ENCODE measurements around the gene CNOT1. TPM values are rescaled to one million over a fixed set of nuclear protein-coding genes. Genes with fewer than 3 reads are reported as not detected.
A peak's percentile ranks its signal among the peaks of the same experiment; 100 is the strongest.
"Not testable (repeated sequence)": the region's sequence is repeated elsewhere in the genome, so short reads cannot be mapped to it uniquely, and the experiment has no call there.

CNOT1 gene
- total RNA-seq, 1 experiment from 2014 or later, result 299 TPM

DNA sequence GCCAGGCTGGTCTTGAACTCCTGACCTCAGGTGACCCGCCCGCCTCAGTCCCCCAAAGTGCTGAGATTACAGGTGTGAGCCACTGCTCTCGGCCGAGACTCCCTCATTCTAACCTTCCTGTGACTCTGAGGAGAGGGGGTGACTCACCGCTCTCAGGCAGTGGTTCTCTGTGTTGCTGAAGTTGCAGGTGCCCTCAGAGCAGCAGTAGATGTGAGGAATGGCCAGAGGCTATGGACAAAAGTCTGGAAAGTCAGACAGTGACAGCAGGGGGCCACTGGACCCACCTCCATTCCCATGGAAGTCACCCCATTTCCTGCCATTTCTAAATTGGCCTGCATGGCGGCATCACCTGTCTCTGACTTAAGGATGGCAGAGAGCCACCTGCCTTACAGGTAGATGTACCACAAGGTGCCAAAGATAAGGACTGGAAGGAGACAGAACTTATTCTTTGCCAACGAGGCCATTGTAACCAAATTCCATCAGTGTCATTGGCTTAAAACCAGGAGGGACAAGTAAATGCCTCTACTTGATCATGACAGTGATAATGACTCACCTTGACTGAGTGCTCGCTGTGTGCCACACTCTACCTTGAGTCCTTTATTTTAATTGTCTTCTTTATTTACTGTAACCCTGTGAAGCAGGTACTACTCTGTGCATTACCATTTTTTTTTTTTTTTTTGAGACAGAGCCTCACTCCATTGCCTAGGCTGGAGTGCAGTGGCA, 15.3 kb upstream of the CNOT1 start:
- Histone ChIP-seq H3K9me3 (ENCODE audit: low read length) (no peaks in the 10 kb centered on the region), H3K4me2 (ENCODE audit: low read depth, low read length, poor library complexity, severe bottlenecking) (no peak overlapping the region), H4K20me1 (ENCODE audit: insufficient read depth, low read depth, low read length) (no peaks in the 10 kb centered on the region), H3K4me3 (ENCODE audit: low read length) (no peak overlapping the region), H2AFZ (ENCODE audit: low read length) (no peak overlapping the region), H3K36me3 (ENCODE audit: insufficient read depth, low read length) (no peaks in the 10 kb centered on the region), H3K9ac (ENCODE audit: low read length) (no peak overlapping the region), H3K79me2 (ENCODE audit: low read length) (no peaks in the 10 kb centered on the region), H3K27me3 (ENCODE audit: low read length) (no peaks in the 10 kb centered on the region), H3K27ac (ENCODE audit: low read length) (no peak overlapping the region), H3K4me1 (ENCODE audit: low read length) (no peaks in the 10 kb centered on the region), H3K9me2 (replicated peaks; ENCODE audit: insufficient read depth, low read length) (no peaks in the 10 kb centered on the region)
- DNase-seq, result no peak

DNA sequence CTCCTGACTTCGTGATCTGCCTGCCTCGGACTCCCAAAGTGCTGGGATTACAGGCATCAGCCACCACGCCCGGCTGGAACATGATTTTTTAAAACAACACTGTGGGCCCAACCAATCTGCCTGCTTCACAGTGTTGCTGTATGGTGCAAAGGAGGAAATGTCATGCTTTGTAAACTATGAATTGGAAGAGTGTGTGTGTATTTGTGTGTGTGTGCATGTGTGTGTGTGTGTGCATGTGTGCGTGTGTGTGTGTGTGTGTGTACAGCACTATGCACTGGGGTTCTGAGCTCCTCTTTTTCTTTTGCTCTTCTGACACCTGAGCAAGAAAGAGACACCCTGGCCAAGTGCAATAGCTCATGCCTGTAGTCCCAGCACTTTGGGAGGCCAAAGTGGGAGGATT, 14.5 kb upstream of the CNOT1 start:
- Histone ChIP-seq H3K9me3 (ENCODE audit: low read length) (no peaks in the 10 kb centered on the region), H3K4me1 (ENCODE audit: low read length) (no peaks in the 10 kb centered on the region), H2AFZ (ENCODE audit: low read length) (no peak overlapping the region), H3K4me3 (ENCODE audit: low read length) (no peak overlapping the region), H3K9me2 (replicated peaks; ENCODE audit: insufficient read depth, low read length) (no peaks in the 10 kb centered on the region), H3K36me3 (ENCODE audit: insufficient read depth, low read length) (no peaks in the 10 kb centered on the region), H3K27ac (ENCODE audit: low read length) (no peak overlapping the region), H4K20me1 (ENCODE audit: insufficient read depth, low read depth, low read length) (no peaks in the 10 kb centered on the region), H3K4me2 (ENCODE audit: low read depth, low read length, poor library complexity, severe bottlenecking) (no peak overlapping the region), H3K9ac (ENCODE audit: low read length) (no peak overlapping the region), H3K27me3 (ENCODE audit: low read length) (no peaks in the 10 kb centered on the region), H3K79me2 (ENCODE audit: low read length) (no peaks in the 10 kb centered on the region)
- DNase-seq, result no peak

DNA sequence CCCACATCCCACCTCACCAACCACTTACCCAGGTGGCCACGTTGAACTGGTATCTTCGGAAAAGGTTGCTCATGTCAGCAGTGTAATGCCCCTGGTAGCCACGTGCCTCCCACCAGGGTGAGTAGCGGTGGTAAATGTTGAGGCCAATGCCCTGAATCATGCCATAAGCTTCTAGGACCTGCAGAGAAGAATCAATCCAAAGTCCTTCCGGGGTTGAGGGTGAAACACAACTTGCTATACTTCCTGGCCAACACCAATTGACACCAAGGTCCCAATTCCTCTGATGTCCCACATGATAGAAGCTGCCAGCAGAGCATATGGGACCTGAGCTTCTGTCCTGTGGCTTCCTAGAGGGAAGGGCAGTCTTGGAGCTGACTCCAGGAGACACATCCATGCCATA, 11.3 kb upstream of the CNOT1 start:
- no peaks in the 10 kb centered on the region for H3K27me3 ChIP-seq (ENCODE audit: low read length)
- no peaks in the 10 kb centered on the region for H3K9me3 ChIP-seq (ENCODE audit: low read length)
- H3K9ac ChIP-seq (ENCODE audit: low read length), result no peak overlapping the region
- no peaks in the 10 kb centered on the region for H4K20me1 ChIP-seq (ENCODE audit: insufficient read depth, low read depth, low read length)
- H3K4me3 ChIP-seq (ENCODE audit: low read length), result no peak overlapping the region
- no peaks in the 10 kb centered on the region for H3K79me2 ChIP-seq (ENCODE audit: low read length)
- H3K9me2 ChIP-seq (replicated peaks; ENCODE audit: insufficient read depth, low read length), result no peaks in the 10 kb centered on the region
- no peaks in the 10 kb centered on the region for H3K36me3 ChIP-seq (ENCODE audit: insufficient read depth, low read length)
- peaks cover 3% of the 10 kb centered on the region; the same call in 1 of the 2 replicates for H3K4me1 ChIP-seq (ENCODE audit: low read length)
- H3K27ac ChIP-seq (ENCODE audit: low read length), result no peak overlapping the region
- no peak for DNase-seq
- no peak overlapping the region for H3K4me2 ChIP-seq (ENCODE audit: low read depth, low read length, poor library complexity, severe bottlenecking)
- peak overlapping the region; percentile 28; the same call in 1 of the 2 replicates for H2AFZ ChIP-seq (ENCODE audit: low read length)

DNA sequence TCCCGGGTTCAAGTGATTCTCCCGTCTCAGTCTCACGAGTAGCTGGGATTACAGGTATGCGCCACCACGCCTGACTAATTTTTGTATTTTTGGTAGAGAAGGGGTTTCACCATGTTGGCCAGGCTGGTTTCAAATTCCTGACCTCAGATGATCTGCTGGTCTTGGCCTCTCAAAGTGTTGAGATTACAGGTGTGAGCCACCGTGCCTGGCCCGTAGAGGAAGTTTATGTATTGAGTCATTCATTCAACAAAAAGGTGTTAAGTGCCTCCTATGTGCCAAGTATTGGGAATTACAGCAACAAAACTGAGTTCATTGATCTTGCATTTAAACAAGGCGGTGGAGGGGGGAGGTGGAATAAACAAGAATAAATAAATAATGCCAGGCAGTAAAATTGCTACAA, 10.2 kb upstream of the CNOT1 start:
- Histone ChIP-seq H3K27me3 (ENCODE audit: low read length) (no peaks in the 10 kb centered on the region), H3K4me3 (ENCODE audit: low read length) (no peak overlapping the region), H3K9ac (ENCODE audit: low read length) (no peak overlapping the region), H2AFZ (ENCODE audit: low read length) (no peak overlapping the region), H3K36me3 (ENCODE audit: insufficient read depth, low read length) (no peaks in the 10 kb centered on the region), H3K4me2 (ENCODE audit: low read depth, low read length, poor library complexity, severe bottlenecking) (no peak overlapping the region), H3K27ac (ENCODE audit: low read length) (no peak overlapping the region), H3K9me3 (ENCODE audit: low read length) (no peaks in the 10 kb centered on the region), H3K79me2 (ENCODE audit: low read length) (no peaks in the 10 kb centered on the region), H4K20me1 (ENCODE audit: insufficient read depth, low read depth, low read length) (no peaks in the 10 kb centered on the region), H3K9me2 (replicated peaks; ENCODE audit: insufficient read depth, low read length) (no peaks in the 10 kb centered on the region), H3K4me1 (ENCODE audit: low read length) (peaks cover 3% of the 10 kb centered on the region; the same call in 1 of the 2 replicates)
- no peak for DNase-seq

DNA sequence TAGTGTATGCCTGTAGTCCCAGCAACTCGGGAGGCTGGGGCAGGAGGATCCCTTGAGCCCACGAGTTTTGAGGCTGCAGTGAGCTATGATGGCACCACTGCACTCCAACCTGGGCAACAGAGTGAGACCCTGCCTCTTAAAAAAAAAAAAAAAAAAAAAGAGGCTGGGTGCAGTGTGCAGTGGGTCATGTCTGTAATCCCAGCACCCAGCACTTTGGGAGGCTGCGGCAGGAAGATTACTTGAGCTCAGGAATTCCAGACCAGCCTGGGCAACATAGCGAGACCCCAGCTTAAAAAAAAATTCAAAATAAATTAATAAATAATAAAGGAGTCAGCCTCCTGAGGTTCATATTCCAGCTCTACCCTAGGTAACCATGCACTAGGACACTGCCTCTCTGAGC, 9.6 kb upstream of the CNOT1 start:
- Histone ChIP-seq H3K9me2 (replicated peaks; ENCODE audit: insufficient read depth, low read length) (no peaks in the 10 kb centered on the region), H3K27me3 (ENCODE audit: low read length) (no peaks in the 10 kb centered on the region), H3K79me2 (ENCODE audit: low read length) (no peaks in the 10 kb centered on the region), H3K9me3 (ENCODE audit: low read length) (no peaks in the 10 kb centered on the region), H3K27ac (ENCODE audit: low read length) (no peak overlapping the region), H3K9ac (ENCODE audit: low read length) (no peak overlapping the region), H4K20me1 (ENCODE audit: insufficient read depth, low read depth, low read length) (no peaks in the 10 kb centered on the region), H3K4me1 (ENCODE audit: low read length) (peaks cover 3% of the 10 kb centered on the region; the same call in 1 of the 2 replicates), H2AFZ (ENCODE audit: low read length) (no peak overlapping the region), H3K36me3 (ENCODE audit: insufficient read depth, low read length) (no peaks in the 10 kb centered on the region), H3K4me2 (ENCODE audit: low read depth, low read length, poor library complexity, severe bottlenecking) (no peak overlapping the region), H3K4me3 (ENCODE audit: low read length) (no peak overlapping the region)
- no peak for DNase-seq

DNA sequence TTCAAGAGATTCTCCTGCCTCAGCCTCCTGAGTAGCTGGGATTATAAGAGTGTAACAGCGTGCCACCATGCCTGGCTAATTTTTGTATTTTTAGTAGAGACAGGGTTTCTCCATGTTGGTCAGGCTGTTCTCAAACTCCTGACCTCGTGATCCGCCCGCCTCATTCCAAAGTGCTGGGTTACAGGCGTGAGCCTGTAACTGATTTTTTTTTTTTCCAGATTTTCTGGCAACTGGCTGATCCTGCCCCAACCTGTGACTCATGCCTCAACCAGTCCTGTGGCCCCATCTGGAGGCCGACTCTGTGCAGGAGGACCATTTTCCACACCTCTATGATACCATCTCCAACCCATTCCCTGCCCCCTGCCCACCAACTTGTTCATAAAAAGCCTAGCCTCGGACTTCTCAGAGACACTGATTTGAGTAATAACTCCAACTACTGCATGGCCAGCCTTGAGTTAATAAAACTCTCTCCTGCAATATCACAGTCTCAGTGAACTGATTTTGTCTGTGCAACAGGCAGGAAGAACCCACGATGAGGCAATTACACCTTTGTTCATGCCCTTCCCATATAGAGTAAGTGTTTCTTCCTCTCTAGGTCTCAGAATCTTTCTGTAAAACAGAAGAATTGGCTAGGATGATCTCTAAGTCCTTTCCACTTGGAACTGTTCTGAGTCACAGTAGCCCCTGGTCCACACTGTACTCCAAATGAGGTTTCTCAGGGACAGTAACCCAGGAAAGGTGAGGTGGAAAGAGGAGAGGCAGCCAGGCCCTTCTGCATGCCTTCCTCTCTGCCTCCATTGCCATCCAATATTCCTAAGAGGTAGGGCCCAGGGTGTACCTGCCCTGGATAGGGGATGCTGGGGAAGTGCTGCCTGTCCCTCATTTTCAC, 8.8 kb upstream of the CNOT1 start:
- Histone ChIP-seq H3K9ac (ENCODE audit: low read length) (no peak overlapping the region), H3K4me1 (ENCODE audit: low read length) (peaks cover 3% of the 10 kb centered on the region; the same call in 1 of the 2 replicates), H3K9me3 (ENCODE audit: low read length) (no peaks in the 10 kb centered on the region), H3K27me3 (ENCODE audit: low read length) (no peaks in the 10 kb centered on the region), H3K79me2 (ENCODE audit: low read length) (no peaks in the 10 kb centered on the region), H3K4me3 (ENCODE audit: low read length) (no peak overlapping the region), H3K4me2 (ENCODE audit: low read depth, low read length, poor library complexity, severe bottlenecking) (no peak overlapping the region), H3K9me2 (replicated peaks; ENCODE audit: insufficient read depth, low read length) (no peaks in the 10 kb centered on the region), H3K36me3 (ENCODE audit: insufficient read depth, low read length) (no peaks in the 10 kb centered on the region), H4K20me1 (ENCODE audit: insufficient read depth, low read depth, low read length) (no peaks in the 10 kb centered on the region), H2AFZ (ENCODE audit: low read length) (no peak overlapping the region), H3K27ac (ENCODE audit: low read length) (no peak overlapping the region)
- DNase-seq, result no peak

DNA sequence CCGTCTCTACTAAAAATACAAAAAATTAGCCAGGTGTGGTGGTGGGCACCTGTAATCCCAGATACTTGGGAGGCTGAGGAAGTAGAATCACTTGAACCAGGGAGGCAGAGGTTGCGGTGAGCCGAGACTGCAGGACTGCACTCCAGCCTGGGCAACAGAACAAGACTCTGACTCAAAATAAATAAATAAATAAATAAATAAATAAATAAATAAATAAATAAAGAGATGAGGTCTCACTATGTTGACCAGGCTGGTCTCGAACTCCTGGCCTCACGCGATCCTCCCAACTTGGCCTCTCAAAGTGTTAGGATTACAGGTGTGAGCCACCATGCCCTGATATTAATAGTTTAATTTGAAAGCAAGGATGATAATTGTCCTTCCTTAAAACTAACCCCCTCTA, 7.4 kb upstream of the CNOT1 start:
- H3K4me3 ChIP-seq (ENCODE audit: low read length); H3K4me1 ChIP-seq (ENCODE audit: low read length); DNase-seq; H3K79me2 ChIP-seq (ENCODE audit: low read length); H3K9me2 ChIP-seq (replicated peaks; ENCODE audit: insufficient read depth, low read length); H4K20me1 ChIP-seq (ENCODE audit: insufficient read depth, low read depth, low read length); H3K36me3 ChIP-seq (ENCODE audit: insufficient read depth, low read length); H3K27ac ChIP-seq (ENCODE audit: low read length); H3K27me3 ChIP-seq (ENCODE audit: low read length); H3K4me2 ChIP-seq (ENCODE audit: low read depth, low read length, poor library complexity, severe bottlenecking); H2AFZ ChIP-seq (ENCODE audit: low read length); H3K9me3 ChIP-seq (ENCODE audit: low read length); H3K9ac ChIP-seq (ENCODE audit: low read length): not testable (repeated sequence)

DNA sequence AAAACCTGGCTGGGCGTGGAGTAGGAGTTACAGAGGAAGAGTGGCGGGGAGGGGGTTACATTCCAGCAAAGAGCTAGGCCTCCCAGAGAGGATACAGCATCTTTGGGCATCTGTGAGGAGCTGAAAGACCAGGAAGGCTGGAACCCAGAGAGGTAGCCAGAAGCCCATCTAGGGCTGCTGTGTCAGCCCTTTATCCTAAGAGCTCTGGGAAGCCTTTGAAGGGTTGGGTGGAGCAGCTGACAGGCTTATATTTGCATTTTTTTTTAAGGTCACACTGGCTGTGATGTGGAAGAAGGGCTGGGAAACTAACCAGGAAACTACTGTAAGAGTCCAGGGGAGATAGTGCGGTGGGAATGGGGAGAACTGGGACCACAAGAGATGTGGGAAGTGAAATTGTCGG, 6.8 kb upstream of the CNOT1 start:
- H3K9me3 ChIP-seq (ENCODE audit: low read length), result no peaks in the 10 kb centered on the region
- H4K20me1 ChIP-seq (ENCODE audit: insufficient read depth, low read depth, low read length), result no peaks in the 10 kb centered on the region
- H3K4me3 ChIP-seq (ENCODE audit: low read length), result no peak overlapping the region
- no peaks in the 10 kb centered on the region for H3K36me3 ChIP-seq (ENCODE audit: insufficient read depth, low read length)
- H3K79me2 ChIP-seq (ENCODE audit: low read length), result no peaks in the 10 kb centered on the region
- no peak for DNase-seq
- no peaks in the 10 kb centered on the region for H3K27me3 ChIP-seq (ENCODE audit: low read length)
- H2AFZ ChIP-seq (ENCODE audit: low read length), result no peak overlapping the region
- H3K4me1 ChIP-seq (ENCODE audit: low read length), result peaks cover 3% of the 10 kb centered on the region; the same call in 1 of the 2 replicates
- H3K9me2 ChIP-seq (replicated peaks; ENCODE audit: insufficient read depth, low read length), result no peaks in the 10 kb centered on the region
- H3K9ac ChIP-seq (ENCODE audit: low read length), result no peak overlapping the region
- no peak overlapping the region for H3K27ac ChIP-seq (ENCODE audit: low read length)
- H3K4me2 ChIP-seq (ENCODE audit: low read depth, low read length, poor library complexity, severe bottlenecking), result no peak overlapping the region

Data from Karpas-422 (cell line).